H7 (cell line): ENCODE measurements around the gene SMAD5. TPM values are rescaled to one million over a fixed set of nuclear protein-coding genes. Genes with fewer than 3 reads are reported as not detected.
A peak's percentile ranks its signal among the peaks of the same experiment; 100 is the strongest.

Experiments used
- DNase-seq: peaks from one replicate; pipeline ENCODE4 v3.0.0; 2012
- H3K27me3 ChIP-seq: 2 replicates; pipeline ENCODE4 v1.6.0; 2011; ENCODE audit warnings: mild to moderate bottlenecking, low read length; ENCODE audit not compliant: control insufficient read depth, insufficient read depth
- H3K36me3 ChIP-seq: replicated peaks from 2 replicates; pipeline ENCODE4 v1.5.1; 2011; ENCODE audit warnings: low read length; ENCODE audit not compliant: control insufficient read depth, insufficient read depth
- H3K4me3 ChIP-seq: 2 replicates; pipeline ENCODE4 v1.5.1; 2011; ENCODE audit warnings: low read depth, mild to moderate bottlenecking, control low read depth, low read length, moderate library complexity; ENCODE audit not compliant: insufficient read depth
- total RNA-seq: library from RNA; depleted of rRNA; stranded (reverse); fragments of >200 nt; shearing (Covaris generic); gene quantifications from 2 replicates; pipeline ENCODE4 v1.2.3, GENCODE V29; 2014

SMAD5 gene
- total RNA-seq, 1 experiment from 2014 or later, result 38.4 TPM

- DNase-seq, result peak; percentile 37
- Histone ChIP-seq H3K36me3 (no peaks in the 10 kb centered on the region), H3K4me3 (peak overlapping the region; percentile 67), H3K27me3 (no peaks in the 10 kb centered on the region)
These were observed 727 bp downstream of the SMAD5 start for GRCh38 chr5:136133222-136133921.

- no peak for DNase-seq
- Histone ChIP-seq H3K27me3 (no peaks in the 10 kb centered on the region), H3K36me3 (no peaks in the 10 kb centered on the region), H3K4me3 (peak overlapping the region; percentile 67)
These were observed 1.3 kb downstream of the SMAD5 start for GRCh38 chr5:136133922-136134379.

GRCh38 chr5:136134653-136135052, 2.0 kb downstream of the SMAD5 start:
- Histone ChIP-seq H3K4me3 (no peak overlapping the region), H3K36me3 (no peaks in the 10 kb centered on the region), H3K27me3 (no peaks in the 10 kb centered on the region)
- no peak for DNase-seq

GRCh38 chr5:136135536-136135935, 2.9 kb downstream of the SMAD5 start:
- Histone ChIP-seq H3K27me3 (no peaks in the 10 kb centered on the region), H3K36me3 (no peaks in the 10 kb centered on the region), H3K4me3 (no peak overlapping the region)
- no peak for DNase-seq

- Histone ChIP-seq H3K4me3 (no peak overlapping the region), H3K36me3 (no peaks in the 10 kb centered on the region), H3K27me3 (no peaks in the 10 kb centered on the region)
- DNase-seq, result no peak
These were observed 5.0 kb downstream of the SMAD5 start for GRCh38 chr5:136137497-136138220.

- no peak overlapping the region for H3K4me3 ChIP-seq
- no peaks in the 10 kb centered on the region for H3K27me3 ChIP-seq
- no peaks in the 10 kb centered on the region for H3K36me3 ChIP-seq
- no peak for DNase-seq
These were observed 8.9 kb downstream of the SMAD5 start for GRCh38 chr5:136141561-136141960.

- DNase-seq, result no peak
- H3K4me3 ChIP-seq, result no peak overlapping the region
- H3K36me3 ChIP-seq, result no peaks in the 10 kb centered on the region
- no peaks in the 10 kb centered on the region for H3K27me3 ChIP-seq
These were observed 10.7 kb downstream of the SMAD5 start for GRCh38 chr5:136143312-136143711.

GRCh38 chr5:136143763-136144162, 11.1 kb downstream of the SMAD5 start:
- H3K4me3 ChIP-seq, result no peak overlapping the region
- DNase-seq, result no peak
- no peaks in the 10 kb centered on the region for H3K27me3 ChIP-seq
- H3K36me3 ChIP-seq, result no peaks in the 10 kb centered on the region

GRCh38 chr5:136145030-136145429, 12.4 kb downstream of the SMAD5 start:
- Histone ChIP-seq H3K27me3 (no peaks in the 10 kb centered on the region), H3K36me3 (no peaks in the 10 kb centered on the region), H3K4me3 (no peak overlapping the region)
- DNase-seq, result no peak

GRCh38 chr5:136146201-136146600, 13.6 kb downstream of the SMAD5 start:
- no peak for DNase-seq
- Histone ChIP-seq H3K27me3 (no peaks in the 10 kb centered on the region), H3K4me3 (no peak overlapping the region)

GRCh38 chr5:136147632-136148031, 15.0 kb downstream of the SMAD5 start:
- Histone ChIP-seq H3K36me3 (no peaks in the 10 kb centered on the region), H3K27me3 (no peaks in the 10 kb centered on the region), H3K4me3 (no peak overlapping the region)
- no peak for DNase-seq

More at GRCh38 chr5:136146201-136146600, 13.6 kb downstream of the SMAD5 start:
- no peaks in the 10 kb centered on the region for H3K36me3 ChIP-seq

GRCh38 chr5:136149891-136150290, 17.2 kb downstream of the SMAD5 start:
- DNase-seq, result no peak
- Histone ChIP-seq H3K36me3 (peaks cover 3% of the 10 kb centered on the region), H3K27me3 (no peaks in the 10 kb centered on the region), H3K4me3 (no peak overlapping the region)

GRCh38 chr5:136153581-136154236, 21.1 kb downstream of the SMAD5 start:
- DNase-seq, result no peak
- H3K36me3 ChIP-seq, result peaks cover 13% of the 10 kb centered on the region
- no peak overlapping the region for H3K4me3 ChIP-seq
- H3K27me3 ChIP-seq, result no peaks in the 10 kb centered on the region

GRCh38 chr5:136155078-136155477, 22.4 kb downstream of the SMAD5 start:
- H3K4me3 ChIP-seq, result no peak overlapping the region
- no peak for DNase-seq
- H3K36me3 ChIP-seq, result peaks cover 13% of the 10 kb centered on the region
- no peaks in the 10 kb centered on the region for H3K27me3 ChIP-seq

- Histone ChIP-seq H3K27me3 (no peaks in the 10 kb centered on the region), H3K36me3 (peaks cover 14% of the 10 kb centered on the region), H3K4me3 (no peak overlapping the region)
- no peak for DNase-seq
These were observed 23.1 kb downstream of the SMAD5 start for GRCh38 chr5:136155761-136156160.
